ENCODE measurements around the gene CACNB4.
"Not testable (repeated sequence)": the region's sequence is repeated elsewhere in the genome, so short reads cannot be mapped to it uniquely, and the experiment has no call there.

CACNB4 gene

DNA sequence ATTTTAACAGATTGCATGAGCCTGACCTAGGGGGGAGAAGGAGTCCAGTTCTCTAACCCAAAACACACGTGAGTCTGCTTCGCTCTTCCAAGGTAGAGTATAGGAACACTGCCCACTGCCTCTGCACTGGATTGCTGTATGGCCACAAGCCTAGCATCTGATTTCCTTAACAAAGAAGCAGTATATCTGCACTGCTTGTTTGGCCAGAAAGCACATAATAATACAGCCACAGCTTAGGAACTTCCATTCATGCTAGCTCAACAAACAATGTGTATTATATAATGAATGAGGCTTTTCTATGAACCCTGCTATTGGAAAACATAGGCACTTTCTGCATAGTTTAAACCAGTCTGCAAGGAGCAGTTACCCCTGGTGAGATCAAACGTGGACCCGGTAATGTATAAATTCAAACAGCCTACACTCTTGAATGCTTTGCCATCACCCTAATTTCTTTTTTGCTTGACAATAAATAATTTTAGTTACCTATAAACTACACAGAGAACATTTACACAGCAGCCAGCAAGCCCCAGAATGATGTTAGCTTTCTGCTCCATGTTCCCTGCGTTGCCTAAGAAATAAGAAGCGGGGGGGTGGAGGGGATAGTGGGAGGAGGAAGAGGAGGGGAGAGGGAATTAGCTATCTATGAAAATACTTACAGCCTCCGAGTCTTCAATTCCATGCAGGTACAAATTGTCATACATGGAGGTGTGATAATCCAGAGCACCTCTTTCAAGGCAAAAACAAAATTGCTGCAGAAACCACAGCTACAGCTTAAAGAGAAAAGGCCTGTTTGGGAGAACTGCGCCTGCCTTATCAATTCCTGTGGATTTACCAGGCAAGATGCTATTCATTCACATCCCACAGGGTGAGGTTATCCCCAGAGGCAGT is 125.6 kb downstream of the CACNB4 start:
- no peak for DNase-seq

GRCh38 chr2:151972241-151973012 is 126.4 kb downstream of the CACNB4 start:
- no peak for DNase-seq

DNA sequence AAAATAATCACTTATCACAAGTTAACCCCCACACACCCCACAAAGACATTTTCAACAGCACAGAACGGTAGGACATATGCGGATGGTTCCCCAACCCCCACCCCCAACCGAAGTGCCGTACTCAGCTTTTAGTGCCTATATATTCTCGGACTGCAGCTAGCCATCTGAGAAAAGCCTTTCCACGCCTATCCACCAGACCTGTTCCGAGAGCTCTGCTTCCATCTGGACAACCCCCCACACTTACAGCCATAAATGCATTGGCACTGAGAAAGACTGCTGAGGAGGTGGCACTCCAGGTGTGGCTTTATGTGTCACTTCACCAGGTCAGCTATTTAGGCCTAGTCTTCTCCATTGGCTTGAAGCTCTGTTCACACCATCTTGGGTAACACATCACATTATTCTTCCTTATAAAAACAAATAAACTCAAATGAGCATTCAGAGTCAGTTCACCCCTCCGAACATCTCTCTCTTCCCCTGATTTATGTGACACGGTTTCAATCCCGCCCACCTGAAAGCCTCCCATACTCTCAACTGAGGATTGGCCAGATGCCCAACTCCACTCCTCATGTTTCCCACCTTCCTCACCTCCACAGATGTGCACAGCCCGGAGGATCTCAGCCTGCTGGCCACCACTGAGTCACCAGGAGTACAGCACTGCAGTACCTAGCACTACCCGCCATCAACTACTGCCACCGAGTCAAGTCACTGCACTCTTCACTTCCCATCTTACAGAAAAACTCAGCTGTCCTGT is 127.4 kb downstream of the CACNB4 start:
- no peak for DNase-seq

DNA sequence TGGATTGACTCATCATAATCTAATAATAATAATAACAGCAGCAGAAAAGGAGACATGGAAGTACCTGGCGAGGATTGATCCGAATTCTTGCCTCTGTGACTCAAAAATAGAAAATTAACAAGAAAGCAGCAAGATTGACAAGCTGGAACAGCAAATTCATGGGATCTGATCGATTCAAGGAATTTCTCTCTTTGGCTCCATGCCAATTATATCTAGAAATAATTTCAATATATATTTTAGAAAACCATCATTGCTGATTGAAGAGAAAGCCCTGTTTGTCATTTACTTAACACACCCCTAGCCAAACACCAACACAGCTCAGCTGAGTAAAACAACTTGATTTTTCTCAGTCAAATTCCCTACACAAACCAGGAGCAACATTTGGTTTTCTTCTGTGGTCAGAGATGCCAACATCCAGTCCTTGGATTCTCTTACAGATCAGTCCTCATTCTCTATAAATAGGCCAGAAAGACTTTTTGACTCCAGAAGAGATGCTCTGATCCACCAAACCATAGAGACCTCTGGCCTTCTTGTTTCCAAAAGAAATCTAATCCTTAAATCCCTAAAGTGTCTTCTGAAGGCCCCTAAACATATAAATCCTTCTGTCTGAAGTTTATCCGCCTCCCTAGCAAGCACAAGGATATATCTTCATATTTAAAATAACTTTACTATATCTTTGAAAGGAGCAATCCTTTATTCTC is 129.9 kb downstream of the CACNB4 start:
- DNase-seq = no peak

- no peak for DNase-seq
These were observed 130.8 kb downstream of the CACNB4 start for GRCh38 chr2:151967829-151968722.

GRCh38 chr2:151965884-151966283 is 133.0 kb downstream of the CACNB4 start:
- DNase-seq = no peak

GRCh38 chr2:151961558-151961957 is 137.3 kb downstream of the CACNB4 start:
- DNase-seq = no peak

DNA sequence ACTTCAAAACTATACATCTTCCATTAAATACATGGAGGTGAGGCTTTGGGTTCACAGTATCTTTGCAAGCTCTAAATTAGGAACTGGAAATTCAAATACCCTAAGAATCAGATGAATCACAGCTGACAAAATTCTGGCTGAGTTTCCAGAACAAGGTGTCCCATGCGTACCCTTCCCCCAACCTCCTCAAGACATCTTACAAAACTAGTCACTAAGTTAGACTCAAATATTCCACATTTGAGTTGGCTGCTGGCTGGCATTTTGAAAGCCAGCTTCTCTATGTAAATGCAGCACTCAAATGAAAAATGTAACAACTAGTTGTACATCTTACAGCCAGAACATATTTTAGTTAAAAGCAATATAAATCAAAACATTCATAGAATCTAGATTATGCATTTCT is 139.6 kb downstream of the CACNB4 start:
- no peak for DNase-seq

DNA sequence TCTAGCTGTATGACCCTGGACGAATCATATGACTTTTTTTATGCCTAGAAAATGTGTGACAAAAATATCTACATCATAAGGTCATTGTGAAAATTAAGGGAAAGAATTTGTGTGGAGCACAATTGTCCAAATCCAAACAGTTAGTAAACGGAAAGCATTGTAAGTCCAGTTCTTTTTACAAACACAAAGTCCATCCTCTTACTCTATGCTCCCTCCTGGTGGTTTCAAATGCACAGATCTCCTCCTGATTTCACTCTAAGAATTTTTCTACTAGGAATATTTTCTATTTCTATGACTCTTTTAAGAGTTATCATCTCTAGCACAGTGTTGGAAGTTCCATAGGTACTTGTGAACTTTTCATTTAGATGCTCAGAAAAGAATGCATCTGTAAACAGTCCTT is 145.4 kb downstream of the CACNB4 start:
- DNase-seq = no peak

GRCh38 chr2:151952691-151953456 is 146.0 kb downstream of the CACNB4 start:
- DNase-seq = no peak

DNA sequence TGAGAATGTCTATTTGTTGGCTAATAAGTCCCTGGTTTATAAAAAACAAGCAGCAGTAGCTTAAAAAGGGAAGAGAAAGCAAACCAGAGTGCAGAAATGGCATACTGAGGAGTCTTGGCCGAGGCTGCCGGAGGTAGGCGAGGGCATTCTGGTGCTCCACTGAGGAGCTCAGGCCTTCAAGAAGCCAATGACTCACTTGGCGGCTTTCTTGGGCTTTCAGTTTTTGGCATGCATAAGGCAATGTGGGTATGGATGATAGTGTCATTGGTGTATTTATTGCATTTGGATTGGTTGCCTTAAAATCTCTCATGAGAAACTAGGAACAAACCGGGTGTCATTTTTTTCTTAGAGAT is 151.1 kb downstream of the CACNB4 start:
- DNase-seq = no peak

DNA sequence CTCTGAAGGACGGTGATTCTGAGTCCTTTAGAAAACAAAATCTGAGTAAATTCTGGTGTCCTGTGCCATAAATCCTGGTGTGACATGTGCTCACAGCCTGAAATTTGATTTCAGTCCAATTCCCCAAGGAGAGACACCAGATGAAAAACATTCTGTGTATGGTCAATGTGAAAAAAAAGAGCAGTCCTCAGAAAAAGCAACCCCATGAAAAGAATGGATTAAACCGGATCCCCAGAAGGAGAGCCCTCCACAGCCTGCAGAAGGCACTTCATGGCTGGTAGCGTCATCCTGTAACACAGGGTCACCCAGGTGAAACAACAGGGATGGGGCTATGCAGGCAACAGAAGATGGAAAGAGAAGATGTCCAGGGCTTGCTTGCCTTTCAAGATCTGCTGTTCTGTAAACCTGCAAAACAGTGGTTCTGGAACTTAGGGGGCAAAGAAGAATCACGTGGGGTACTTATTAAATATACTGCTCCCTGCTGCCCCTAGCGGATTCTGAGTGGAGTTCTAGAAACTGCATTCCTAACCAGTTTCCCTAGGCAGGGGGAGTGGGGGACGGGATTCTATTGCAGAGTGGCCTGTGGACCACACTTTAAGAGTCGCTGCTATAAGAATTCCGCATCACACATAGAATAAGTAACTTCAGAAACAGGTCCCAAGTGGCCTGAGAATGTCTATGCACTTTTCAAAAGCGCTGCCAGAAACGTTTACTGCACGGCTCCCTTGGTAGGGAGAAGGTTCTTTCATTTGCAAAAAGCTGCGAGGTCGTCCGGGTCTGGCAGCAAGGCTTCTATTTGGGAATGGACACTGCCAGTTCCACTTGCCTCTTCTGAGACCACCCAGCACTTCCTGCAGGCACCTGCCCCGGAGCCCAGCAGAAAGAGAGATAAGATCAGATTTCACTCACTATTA is 151.7 kb downstream of the CACNB4 start:
- peak; percentile 48 for DNase-seq

DNA sequence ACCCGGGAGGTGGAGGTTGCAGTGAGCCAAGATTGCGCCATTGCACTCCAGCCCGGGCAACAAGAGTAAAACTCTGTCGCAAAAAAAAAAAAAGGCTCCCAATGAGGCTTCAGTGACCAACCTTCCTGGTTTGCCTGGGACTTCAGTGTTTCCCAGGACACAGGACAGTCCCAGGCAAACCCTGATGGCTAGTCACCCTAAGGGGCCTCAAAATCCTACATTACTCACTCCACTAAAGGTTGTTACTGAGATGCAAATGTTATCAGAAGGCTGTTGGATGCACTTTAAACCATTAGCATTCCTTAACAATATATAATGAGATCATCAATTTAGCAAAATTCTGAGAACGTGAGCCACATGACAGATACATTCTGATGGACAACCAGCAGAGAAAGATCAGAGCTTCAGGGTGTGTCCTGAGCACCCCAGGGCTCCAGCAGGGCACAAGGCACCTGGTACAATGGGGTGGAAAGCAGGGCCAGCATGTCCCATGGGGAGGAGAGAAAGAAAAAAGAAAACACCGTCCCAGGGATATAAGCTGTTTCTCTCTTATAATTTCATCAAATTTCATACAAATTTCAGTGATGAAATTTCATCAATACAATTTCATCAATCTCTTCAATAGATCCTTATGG is 152.5 kb downstream of the CACNB4 start:
- no peak for DNase-seq

DNA sequence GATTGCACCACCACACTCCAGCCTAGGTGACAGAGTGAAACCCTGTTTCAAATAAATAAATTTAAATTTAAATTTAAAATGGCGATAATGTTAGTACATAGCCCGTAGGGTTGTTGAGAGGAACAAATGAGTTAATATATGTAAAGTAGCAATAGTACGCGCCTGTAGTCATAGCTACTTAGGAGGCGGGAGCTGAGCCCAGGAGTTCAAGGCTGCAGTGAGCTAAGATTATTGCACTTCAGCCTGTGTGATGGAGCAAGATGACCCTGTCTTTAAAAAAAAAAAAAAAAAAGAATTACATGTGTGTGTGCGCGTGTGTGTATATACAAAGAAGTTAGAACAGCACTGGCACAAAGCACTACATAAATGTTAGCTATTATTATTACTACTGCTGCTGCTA is 153.2 kb downstream of the CACNB4 start:
- DNase-seq = no peak

DNA sequence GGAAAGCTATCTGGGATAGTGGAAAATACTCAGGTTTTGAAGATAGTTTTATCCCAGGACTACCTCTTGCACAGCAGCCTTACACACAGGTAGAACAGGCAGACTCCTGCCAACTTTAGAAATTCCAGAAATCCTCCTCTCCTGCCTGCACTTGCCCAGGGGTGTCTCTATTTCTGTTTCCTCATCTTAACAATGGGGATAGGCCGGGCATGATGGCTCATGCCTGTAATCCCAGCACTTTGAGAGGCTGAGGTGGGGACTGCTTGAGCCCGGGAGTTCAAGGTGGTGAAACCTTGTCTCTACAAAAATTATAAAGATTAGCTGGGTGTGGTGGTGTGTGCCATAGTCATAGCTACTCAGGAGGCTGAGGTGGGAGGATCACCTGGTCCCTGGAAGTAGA is 153.7 kb downstream of the CACNB4 start:
- DNase-seq = no peak

DNA sequence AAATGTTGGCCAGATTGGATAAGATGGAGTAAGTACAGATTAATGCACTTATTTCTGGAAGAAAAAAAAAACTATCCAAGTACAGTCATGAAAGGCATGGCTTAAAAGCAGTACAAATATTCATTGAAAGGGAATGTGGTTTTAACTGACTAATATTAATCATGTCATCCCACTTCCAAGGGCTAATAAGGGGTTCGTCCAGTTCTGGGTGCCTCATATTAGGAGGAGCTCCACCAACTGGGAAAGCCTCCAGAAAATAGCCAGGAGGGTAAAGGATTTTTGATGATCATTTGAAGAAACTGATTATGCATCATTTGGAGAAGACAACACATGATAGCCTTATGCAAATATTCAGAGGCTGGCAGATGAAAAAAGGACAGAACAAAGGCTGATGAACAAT is 155.4 kb downstream of the CACNB4 start:
- no peak for DNase-seq

DNA sequence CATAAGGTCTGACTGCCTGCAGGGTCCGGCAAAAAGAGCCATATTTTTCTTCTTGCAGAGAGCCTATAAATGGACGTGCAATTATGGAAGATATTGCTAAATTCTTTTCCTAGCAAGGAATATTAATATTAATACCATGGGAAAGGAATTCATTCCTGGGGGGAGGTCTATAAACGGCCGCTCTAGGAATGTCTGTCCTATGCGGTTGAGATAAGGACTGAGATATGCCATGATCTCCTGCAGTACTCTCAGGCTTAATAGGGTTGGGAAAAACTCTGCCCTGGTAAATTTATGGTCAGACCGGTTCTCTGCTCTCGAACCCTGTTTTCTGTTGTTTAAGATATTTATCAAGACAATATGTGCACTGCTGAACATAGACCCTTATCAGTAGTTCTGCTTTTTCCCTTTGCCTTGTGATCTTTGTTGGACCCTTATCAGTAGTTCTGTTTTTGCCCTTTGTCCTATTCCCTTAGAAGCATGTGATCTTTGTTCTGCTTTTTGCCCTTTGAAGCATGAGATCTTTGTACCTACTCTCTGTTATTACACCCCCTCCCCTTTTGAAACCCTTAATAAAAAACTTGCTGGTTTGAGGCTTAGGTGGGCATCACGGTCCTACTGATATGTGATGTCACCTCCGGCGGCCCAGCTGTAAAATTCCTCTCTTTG is 156.2 kb downstream of the CACNB4 start:
- not testable (repeated sequence) for DNase-seq

DNA sequence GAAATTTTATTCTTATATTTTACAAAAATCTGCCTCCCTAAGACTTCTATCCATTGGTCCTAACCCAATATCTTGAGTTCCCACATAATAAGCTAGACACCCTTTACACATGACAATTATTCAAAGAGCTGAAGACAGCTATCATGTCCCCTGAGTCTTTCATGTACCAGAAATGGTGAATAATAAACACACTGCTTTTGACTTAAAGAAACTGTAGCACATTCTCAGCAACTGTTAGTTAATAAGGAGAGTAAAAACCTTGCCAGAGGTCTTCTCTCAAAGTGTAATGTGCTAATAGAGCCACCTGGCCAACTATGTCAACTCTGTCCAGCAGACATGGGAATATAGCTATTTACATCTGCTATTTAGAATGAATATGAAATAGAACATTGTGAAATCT is 160.9 kb downstream of the CACNB4 start:
- no peak for DNase-seq

GRCh38 chr2:151936626-151937025 is 162.2 kb downstream of the CACNB4 start:
- no peak for DNase-seq

Measured in right hindlimb (tissue), 1 donor.